HT1080 (cell line): ENCODE results near the gene RPL37A. TPM values are rescaled to one million over a fixed set of nuclear protein-coding genes. Genes with fewer than 3 reads are reported as not detected.
"Not testable (repeated sequence)": the region's sequence is repeated elsewhere in the genome, so short reads cannot be mapped to it uniquely, and the experiment has no call there.

Experiments
- DNase-seq: peaks from one replicate; pipeline ENCODE4 v3.0.0-alpha.2; 2015; ENCODE audit warnings: low read depth
- total RNA-seq: library from RNA; depleted of rRNA; stranded (reverse); fragments of >200 nt; shearing (Covaris generic); gene quantifications from 2 replicates; pipeline ENCODE4 v1.2.3, GENCODE V29; 2014

RPL37A gene
- total RNA-seq, 1 experiment from 2014 or later = 2,842 TPM

GRCh38 chr2:216516730-216517350 lies 18.2 kb downstream of the RPL37A start:
- DNase-seq = peak; percentile 45

GRCh38 chr2:216517447-216518225 lies 19.0 kb downstream of the RPL37A start:
- DNase-seq = no peak

GRCh38 chr2:216518566-216519119 lies 20.0 kb downstream of the RPL37A start:
- DNase-seq = not testable (repeated sequence)

GRCh38 chr2:216519154-216519762 lies 20.6 kb downstream of the RPL37A start:
- DNase-seq = peak; percentile 67

GRCh38 chr2:216520112-216520511 lies 21.5 kb downstream of the RPL37A start:
- no peak for DNase-seq

- no peak for DNase-seq
These were observed 24.4 kb downstream of the RPL37A start for GRCh38 chr2:216522892-216523502.

GRCh38 chr2:216525972-216526371 lies 27.3 kb downstream of the RPL37A start:
- DNase-seq = no peak

GRCh38 chr2:216526939-216527338 lies 28.3 kb downstream of the RPL37A start:
- no peak for DNase-seq

GRCh38 chr2:216527600-216527999 lies 29.0 kb downstream of the RPL37A start:
- DNase-seq = no peak

- no peak for DNase-seq
These were observed 33.9 kb downstream of the RPL37A start for GRCh38 chr2:216532562-216532961.

GRCh38 chr2:216533609-216534008 lies 35.0 kb downstream of the RPL37A start:
- DNase-seq = no peak

- DNase-seq = no peak
These were observed 36.2 kb downstream of the RPL37A start for GRCh38 chr2:216534809-216535208.

- DNase-seq = peak; percentile 83
These were observed 36.9 kb downstream of the RPL37A start for GRCh38 chr2:216535454-216535995.

- DNase-seq = no peak
These were observed 38.1 kb downstream of the RPL37A start for GRCh38 chr2:216536734-216537210.

GRCh38 chr2:216537366-216537765 lies 38.7 kb downstream of the RPL37A start:
- DNase-seq = no peak

- no peak for DNase-seq
These were observed 39.9 kb downstream of the RPL37A start for GRCh38 chr2:216538538-216538937.

- no peak for DNase-seq
These were observed 40.5 kb downstream of the RPL37A start for GRCh38 chr2:216539120-216539519.

- peak; percentile 77 for DNase-seq
These were observed 41.2 kb downstream of the RPL37A start for GRCh38 chr2:216539791-216540241.

GRCh38 chr2:216540920-216541319 lies 42.3 kb downstream of the RPL37A start:
- no peak for DNase-seq

- no peak for DNase-seq
These were observed 42.9 kb downstream of the RPL37A start for GRCh38 chr2:216541505-216541904.

- no peak for DNase-seq
These were observed 46.7 kb downstream of the RPL37A start for GRCh38 chr2:216545359-216545758.
